IPS-NIHi7 (cell line): Measurements from ENCODE around the gene CHCHD5.
"Not testable (repeated sequence)": the region's sequence is repeated elsewhere in the genome, so short reads cannot be mapped to it uniquely, and the experiment has no call there.

Experiments used
- DNase-seq: peaks from one replicate; pipeline ENCODE4 v3.0.0; 2012; ENCODE audit warnings: mixed read lengths; ENCODE audit errors: extremely low spot score

Gene CHCHD5, protein sequence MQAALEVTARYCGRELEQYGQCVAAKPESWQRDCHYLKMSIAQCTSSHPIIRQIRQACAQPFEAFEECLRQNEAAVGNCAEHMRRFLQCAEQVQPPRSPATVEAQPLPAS

DNA sequence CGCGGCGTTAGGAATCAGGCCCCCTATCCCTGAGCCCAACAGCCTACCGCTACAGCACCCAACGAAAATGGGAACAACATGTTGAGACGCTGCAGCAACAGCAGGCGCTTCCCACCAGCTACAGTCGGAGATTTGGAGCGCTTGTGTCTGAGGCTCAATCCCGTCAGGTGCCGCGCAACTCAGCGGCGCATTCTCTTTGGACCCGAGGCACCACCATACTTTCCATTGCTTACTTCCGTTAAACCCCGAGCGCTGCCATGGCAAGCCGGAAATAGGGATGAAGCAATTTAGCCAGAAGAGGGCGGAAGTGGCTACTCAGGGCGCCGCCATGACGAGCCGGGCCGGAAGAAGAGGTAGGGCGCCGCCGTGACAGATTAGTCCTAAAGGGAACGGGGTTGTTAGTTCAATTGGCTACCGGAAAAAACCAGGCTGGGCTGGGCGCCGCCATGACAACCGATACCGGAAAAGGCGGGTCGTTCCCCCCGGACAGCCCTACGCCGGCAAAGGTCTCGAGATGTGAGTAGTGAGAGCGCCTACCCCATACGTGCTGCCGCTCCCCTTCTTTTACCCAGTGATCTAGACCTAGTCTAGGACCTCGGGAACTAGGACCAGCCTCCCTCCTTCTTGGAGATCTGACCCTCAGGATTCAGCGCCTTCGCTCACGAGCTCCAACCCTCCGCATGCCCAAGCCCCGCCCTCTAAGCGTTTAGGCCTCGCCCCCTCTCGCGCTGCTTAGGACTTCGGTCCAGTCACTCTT is at the start of gene CHCHD5:
CHCHD5 (plus strand) TSS at position 476 of the 757 bp plus-strand sequence; CDS start at position 515, 39 bp downstream.
- DNase-seq: peak; percentile 90

DNA sequence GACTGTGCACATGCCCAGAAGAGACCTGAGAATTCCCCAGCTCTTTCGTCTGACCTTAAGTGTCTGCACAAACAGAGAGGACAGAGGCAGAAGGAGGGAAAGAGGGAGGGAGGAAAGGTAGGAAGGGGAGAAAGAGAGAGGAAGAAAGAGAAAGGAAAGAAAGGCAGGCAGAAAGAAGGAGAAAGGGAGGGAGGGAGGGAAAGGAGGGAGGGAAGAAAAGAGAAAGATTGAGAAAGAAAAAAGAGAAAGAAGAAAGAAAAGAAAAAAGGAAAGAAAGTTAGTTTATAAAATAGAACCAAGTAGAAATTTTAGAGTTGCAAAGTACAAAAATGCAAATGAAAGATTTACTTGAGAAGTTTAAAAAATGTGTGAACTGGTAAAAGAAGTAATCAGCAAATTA is 49.6 kb upstream of the CHCHD5 start:
- no peak for DNase-seq

DNA sequence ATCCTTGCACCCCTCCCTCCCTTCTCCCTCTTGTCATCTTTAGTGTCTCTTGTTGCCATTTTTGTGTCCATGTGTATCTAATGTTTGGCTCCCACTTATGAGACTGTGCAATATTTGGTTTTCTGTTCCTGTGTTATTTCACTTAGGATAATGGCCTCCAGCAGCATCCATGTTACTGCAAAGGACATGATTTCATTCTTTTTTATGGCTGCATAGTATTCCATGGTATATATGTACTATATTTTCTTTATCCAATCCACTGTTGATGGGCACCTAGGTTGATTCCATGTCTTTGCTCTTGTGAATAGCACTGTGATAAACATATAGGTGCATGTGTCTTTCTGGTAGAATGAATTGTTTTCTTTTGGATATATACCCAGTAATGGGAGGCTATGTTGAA is 47.7 kb upstream of the CHCHD5 start:
- DNase-seq: not testable (repeated sequence)

DNA sequence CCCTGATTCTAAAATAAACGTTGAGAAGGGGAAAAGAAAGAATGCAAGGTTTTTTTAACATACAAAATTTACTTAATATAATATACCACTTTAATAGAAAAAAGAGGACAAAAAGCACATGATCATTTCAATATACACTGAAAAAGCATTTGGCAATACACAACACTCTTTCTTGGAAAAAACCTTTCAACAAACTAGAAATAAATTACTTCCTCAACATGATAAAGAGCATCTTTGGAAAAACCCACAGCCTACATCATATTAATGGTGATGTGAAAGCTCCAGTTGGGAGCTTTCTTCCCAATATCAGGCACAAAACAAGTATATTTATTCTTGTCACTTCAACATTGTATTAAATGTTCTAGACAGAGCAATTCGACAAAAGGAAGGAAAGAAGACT is 45.1 kb upstream of the CHCHD5 start:
- no peak for DNase-seq

DNA sequence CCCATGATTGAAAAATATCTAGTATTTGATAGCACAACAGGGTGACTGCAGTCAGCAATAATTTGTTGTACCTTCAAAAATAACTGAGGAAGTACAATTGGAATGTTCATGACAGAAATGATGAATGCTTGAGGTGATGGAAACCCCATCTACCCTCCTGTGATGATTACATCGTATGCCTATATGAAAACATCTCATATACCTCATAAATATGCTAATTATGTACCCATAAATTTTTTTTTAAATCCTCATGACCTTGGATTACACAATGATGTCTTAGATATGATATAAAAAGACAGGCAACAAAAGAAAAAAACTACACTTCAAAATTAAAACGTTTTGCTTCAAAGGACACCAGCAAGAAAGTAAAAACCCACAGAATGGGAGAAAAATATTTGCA is 43.5 kb upstream of the CHCHD5 start:
- DNase-seq: no peak

DNA sequence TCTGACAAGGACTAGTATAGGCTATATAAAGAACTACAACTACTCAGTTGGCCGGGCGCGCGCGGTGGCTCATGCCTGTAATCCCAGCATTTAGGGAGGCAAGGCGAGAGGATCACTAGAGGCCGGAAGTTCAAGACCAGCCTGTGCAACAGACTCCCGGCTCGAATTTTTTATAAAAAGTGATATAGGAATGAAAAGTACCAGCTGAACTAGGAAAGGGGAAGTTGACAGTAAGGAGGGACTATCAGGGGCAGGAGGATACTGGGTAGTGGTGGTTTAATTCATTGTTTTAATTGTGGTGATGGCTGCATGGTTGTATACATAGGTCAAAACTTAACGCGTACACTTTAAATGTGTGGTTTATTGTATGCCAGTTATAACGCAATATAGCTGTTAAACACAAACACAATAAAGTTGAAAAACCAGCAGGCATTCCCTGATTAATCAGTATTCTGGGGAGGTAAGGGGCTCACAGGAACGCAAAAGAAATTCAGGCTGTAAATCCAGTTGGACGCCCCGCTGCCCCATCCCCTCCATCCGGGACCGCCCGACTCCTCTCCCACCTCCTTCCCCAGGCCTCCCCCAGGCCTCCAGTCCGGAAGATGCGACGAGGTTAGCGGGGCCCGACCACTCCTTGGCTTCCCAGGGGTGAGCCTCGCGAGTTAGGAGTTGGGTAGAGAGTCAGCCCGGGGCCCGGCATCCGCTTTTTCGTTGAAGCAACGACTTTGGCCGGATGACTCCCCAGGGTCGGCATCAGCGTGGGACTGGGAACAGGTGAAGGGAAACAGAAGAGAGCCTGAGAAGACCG is 42.9 kb upstream of the CHCHD5 start:
- peak; percentile 81 for DNase-seq

DNA sequence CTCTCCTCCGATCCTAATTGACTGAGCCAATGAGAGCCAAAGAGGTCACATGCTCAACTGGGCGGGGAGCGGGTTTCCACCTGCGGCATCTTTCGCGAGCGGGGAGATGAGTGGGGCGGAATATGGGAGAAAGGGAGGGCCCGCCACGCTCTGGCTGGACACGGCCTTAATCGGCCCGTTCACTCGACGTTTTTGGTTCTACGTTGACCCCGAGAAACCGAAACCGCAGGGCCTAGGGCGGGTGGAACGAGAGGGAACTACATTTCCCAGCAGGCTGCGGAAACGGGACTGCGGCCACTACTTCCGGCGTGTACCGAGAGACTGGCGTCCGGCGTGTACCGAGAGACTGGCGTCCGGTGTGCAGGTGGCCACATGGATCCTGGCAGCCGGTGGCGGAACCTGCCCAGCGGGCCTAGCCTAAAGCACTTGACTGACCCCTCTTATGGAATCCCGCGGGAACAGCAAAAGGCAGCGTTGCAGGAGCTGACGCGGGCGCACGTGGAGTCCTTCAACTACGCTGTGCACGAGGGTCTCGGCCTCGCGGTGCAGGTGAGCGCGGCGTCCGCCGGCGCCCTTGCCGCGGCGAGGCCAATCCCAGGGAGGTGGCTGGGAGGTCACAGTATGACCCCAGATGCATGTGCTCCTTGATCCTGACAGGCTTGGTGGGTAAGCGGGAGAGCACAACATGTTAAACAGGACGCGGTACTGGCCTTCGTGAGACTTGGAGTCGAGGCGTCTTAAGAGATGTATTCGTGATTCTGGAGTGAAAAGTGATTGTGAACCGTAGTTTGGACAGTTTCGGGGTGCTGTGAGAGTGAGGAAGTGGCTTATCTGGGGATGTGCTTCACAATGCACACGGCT is 42.1 kb upstream of the CHCHD5 start, which contains the start of gene POLR1B:
POLR1B (plus strand) TSS at position 343 of the 861 bp plus-strand sequence; CDS start at position 373, 30 bp downstream.
- DNase-seq: peak; percentile 85

DNA sequence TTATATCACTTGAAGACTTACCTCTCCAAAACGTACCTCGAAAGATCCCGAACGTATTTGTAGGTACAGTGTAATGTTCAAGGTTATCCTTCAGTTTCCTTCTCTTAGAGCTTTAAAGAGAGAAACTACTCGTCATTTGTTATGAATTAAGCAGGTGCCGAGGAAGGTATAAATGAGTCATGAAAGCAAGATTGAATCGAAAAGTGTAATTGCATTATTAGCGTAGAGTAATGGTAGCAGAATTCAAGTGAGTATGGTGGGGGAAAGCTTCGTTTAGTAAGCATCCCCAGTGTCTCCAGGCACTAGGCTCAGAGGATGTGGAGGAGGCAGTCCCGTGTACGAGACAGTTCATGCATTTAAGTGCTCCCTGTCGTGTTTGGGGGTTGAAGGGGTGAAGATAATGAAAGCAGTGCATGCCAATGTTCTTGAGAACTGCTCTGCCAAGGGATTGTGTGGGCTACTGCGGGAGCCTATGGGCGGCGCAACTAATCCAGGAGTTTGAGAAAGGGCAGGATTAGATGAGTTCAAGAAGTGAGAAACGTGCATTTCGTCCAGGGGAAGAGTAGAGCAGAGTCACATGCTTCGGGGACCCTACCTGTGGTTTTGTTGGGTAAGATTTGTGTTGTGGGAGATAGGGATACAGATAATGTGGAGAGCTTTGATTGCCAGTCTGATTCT is 41.3 kb upstream of the CHCHD5 start:
- DNase-seq: no peak

DNA sequence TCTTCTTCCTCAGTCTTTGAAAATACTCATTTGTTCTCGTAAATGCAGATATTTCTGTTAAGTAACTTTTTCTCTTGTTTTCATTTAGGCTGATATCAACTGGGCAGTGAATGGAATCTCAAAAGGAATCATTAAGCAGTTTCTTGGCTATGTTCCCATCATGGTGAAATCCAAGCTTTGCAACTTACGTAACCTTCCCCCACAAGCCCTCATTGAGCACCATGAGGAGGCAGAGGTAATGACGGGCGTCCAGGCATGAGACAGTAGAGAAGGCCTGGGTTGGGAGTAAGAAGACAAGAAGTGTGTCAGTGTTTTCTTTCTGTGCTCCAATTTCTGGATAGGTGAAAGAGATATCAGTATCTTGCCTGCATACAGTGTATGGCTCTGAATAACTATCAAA is 37.1 kb upstream of the CHCHD5 start:
- DNase-seq: no peak

DNA sequence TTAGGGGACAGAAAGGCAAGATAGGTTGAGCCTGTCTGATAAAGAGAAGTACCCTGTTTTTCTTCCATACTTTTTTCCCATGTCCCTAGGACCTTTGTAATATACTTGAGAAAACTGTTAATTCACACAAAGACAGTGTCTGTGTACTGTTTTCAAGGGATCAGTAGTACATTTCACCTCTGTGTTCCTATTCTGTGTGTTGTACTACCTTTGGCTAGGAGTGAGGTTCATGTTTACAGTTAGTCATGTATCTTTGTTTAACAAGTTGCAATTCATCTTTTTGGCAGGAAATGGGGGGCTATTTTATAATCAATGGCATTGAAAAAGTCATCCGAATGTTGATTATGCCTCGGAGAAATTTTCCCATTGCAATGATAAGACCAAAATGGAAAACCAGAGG is 35.4 kb upstream of the CHCHD5 start:
- no peak for DNase-seq

DNA sequence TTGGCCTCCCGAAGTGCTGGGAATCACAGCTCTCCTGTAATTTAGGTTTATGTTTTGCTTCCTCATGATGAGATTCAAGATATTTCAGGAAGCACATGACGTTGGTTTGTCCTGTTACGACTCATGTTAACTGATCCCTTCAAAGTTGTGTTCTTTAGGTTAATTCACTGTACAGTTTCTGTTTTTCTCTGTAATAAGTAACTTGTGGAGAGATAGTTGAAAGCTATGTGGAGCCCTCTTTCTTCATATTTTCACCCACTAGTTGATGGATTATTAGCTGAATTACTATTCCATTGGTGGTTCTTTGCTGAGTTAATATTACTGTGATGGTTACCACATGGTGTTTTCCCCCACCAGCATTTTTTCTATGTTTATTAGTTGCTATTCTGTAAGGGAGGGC is 18.3 kb upstream of the CHCHD5 start:
- no peak for DNase-seq

DNA sequence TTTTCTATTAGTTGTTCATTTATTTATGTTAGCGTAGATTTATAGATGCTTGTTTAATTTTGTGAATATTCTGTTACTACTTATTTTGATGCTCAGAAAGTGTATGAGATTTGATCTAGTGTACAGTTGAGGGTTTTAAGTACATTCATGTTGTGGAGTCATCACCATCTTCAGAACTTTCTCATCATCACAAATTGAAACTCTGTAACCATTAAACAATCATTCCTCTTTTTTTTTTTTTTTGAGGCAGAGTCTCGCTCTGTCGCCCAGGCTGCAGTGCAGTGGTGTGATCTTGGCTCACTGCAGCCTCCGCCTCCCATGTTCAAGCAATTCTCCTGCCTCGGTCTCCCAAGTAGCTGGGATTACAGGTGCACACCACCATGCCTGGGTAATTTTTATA is 17.9 kb upstream of the CHCHD5 start:
- DNase-seq: not testable (repeated sequence)

DNA sequence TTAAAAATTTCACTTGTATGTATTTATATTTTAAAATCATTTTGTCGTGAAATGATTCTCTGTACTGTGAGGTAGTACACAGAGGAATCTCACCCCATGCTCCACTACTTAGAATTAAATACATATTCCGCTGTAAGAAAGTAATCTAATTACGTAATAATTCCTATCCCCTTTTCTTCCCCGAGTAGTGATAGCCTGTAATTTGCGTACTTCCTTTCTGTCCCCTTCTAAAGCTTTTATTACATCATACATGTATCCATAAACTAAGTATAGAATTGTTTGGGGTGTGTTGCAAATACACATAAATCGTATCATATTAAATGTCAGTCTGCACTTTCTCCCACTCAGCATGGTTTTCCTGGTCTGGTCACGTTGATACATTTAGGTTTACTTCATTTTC is 12.4 kb upstream of the CHCHD5 start:
- no peak for DNase-seq

DNA sequence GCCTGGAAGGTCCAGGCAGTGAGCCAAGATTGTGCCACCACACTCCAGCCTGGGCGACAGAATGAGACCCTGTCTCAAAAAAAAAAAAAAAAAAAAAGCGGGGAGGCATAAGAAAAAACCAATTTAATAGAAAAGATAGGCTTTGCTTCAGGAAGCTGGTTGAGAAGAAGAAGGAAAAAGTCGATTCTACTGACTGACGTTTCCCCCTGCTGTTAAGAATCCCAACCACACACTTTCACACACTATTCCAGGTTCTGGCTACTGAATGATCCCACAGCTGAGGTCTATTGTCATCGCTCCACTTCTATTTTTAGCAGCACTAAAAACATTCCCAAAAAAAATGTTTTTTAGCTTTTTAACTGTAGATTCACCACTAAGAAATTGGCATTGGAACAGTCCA is 6.7 kb upstream of the CHCHD5 start:
- DNase-seq: peak; percentile 26

DNA sequence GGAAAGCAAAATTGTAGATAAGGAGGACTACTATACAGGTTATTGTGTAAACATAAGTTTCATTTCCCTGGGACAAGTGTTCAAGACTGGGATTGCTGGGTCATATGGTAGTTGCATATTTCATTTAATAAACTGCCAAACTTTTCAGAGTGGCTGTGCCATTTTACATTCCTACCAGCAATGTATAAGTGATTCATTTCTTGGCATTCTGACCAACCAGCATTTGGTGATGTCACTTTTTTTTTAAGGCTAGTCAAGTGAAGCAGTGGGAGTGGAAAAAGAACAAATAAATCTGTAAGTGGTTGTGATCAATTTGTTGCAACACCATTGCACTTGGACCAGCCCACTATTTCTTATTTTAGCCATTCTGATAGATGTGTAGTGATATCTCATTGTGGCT is 5.2 kb upstream of the CHCHD5 start:
- no peak for DNase-seq

DNA sequence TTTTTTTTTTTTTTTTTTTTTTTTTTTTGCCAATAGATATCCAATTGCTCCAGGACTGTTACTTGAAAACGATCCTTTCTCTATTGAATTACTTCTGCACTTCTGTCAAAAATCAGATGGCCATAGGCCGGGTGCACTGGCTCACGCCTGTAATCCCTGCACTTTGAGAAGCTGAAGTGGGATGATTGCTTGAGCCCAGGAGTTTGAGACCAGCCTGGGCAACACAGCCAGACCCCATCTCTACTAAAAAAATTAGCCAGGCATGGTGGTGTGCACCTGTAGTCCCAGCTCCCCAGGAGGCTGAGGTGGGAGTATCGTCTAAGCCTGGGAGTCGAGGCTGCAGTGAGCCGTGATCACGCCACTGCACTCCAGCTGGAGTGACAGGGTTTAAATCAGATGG is 4.3 kb upstream of the CHCHD5 start:
- DNase-seq: no peak

DNA sequence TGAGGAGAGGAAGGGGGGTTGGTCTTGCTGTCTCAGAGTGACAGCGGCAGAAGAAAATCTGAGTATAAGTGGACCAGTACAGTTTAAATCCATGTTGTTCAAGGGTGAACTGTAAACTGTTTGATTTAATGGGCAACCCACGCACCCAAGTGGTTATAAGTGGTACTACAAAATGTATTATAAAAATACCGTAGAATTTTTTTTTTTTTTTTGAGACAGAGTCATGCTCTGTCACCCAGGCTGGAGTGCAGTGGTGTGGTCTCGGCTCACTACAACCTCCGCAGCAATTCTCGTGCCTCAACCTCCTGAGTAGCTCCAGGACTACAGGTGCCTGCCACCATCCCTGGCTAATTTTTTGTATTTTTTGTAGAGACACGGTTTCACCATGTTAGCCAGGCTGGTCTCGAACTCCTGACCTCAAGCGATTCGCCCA is 2.1 kb upstream of the CHCHD5 start:
- no peak for DNase-seq

DNA sequence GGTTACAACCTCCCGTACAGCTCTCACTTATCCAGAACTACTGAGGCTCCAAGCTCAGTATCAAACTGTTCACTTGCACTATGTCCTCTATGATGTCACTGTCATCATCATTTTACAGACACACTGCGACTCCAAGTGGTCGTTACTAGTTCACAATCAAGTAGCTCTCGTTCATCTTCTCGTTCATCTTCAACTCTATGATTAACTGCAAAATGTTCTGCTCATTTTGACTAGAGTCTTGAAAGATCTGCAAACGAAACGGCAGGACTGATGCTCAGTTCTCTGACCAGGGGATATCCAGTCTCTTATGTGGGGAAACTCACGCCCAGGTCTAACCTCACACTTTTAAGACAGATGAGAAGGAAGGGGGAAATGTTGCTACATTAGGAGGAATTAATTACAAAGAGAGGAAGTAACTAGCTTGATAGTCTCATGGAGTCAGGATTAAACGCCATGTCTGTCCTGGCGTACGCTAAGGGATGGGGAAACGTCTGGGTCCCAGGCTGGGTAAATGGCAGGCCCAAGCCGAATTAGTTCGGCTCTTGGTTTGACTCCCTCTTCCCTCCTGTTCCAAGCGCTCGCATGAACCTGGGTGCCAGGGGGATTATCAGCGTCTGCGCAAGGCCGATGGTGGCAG is 794 bp upstream of the CHCHD5 start:
- no peak for DNase-seq

DNA sequence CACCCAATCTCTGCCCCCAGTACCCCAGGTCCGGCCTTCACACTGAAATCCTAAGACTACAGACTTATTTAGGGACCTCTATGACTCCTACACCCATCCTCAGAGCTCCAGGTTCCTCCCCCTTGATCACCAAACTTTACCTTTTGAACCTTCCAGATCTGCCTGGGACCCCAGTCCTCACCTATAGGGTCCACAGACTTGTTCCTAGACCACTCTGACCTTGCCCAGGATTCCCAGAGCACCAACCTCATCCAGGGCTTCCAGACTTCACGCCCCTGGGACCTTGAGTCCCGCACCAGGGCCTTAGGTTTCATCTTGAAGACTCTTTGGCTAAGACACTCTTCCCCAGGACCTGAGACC is 462 bp downstream of the CHCHD5 start:
- DNase-seq: no peak

DNA sequence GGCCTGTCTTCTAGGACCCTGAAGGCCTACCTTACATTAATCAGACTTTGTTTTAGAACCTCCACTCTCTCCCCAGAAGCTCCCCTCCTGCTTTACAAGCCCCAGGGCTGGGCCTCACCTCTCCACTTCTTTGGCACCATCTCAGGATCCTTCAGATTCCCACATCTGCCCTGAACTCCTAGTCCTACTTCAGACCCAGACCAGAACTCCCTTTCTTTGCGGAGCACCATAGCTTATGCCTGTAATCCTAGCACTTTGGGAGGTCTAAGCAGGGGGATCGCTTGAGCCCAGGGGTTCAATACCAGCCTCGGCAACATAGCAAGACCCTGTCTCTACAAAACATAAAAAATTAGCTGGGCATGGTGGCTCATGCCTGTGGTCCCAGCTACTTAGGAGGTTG is 991 bp downstream of the CHCHD5 start:
- DNase-seq: no peak
